NB4 (cell line): ENCODE results near the gene SLC25A6.

Source experiments
- DNase-seq: peaks from one replicate; pipeline ENCODE4 v3.0.0; 2010; ENCODE audit warnings: low read depth
- H3K4me3 ChIP-seq: one replicate; pipeline ENCODE4 v1.5.1; 2011; ENCODE audit warnings: mild to moderate bottlenecking, low read depth, low read length, moderate library complexity
- CTCF ChIP-seq: IDR thresholded peaks from one replicate; pipeline ENCODE4 v1.5.1; 2012; ENCODE audit warnings: low read depth, low read length
- MAX ChIP-seq: IDR thresholded peaks from 2 replicates; pipeline ENCODE4 v1.6.1; 2011; ENCODE audit warnings: low read depth, low read length
- MYC ChIP-seq: IDR thresholded peaks from 2 replicates; pipeline ENCODE4 v1.6.1; 2011; ENCODE audit warnings: low read depth, low read length
- POLR2A ChIP-seq: IDR thresholded peaks from 2 replicates; pipeline ENCODE4 v1.6.1; 2011; ENCODE audit warnings: mild to moderate bottlenecking; ENCODE audit not compliant: insufficient read length; ENCODE audit errors: extremely low read depth

The SLC25A6 gene

GRCh38 chrX:1391707-1392375, at the start of gene SLC25A6:
TSS of gene SLC25A6 (minus strand) at chrX:1392113. CDS start at chrX:1392009, 104 bp downstream.
- TF ChIP-seq CTCF (no peak), MYC (peak; percentile 94), POLR2A (peak; percentile 64), MAX (peak; percentile 95)
- peak within 1 kb of the TSS; percentile 100 for H3K4me3 ChIP-seq
- peak; percentile 95 for DNase-seq

DNA sequence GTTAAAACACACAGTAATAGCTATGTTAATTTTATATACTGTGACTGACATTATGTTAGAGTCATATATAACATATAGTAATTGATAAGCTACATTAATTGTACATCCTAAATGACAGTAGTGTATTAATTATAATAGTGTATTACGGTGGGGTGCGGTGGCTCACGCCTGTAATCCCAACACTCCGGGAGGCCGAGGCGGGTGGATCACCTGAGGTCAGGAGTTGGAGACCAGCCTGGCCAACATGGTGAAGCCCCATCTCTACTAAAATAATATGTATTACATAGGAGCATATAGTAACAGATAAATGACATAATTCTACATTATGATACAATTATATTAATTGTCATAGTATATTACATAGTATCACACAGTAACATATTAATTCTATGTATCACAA, 48.6 kb upstream of the SLC25A6 start:
- no peak overlapping the region for H3K4me3 ChIP-seq
- TF ChIP-seq POLR2A (no peak), MYC (no peak), CTCF (no peak), MAX (no peak)
- no peak for DNase-seq

- no peak overlapping the region for H3K4me3 ChIP-seq
- DNase-seq, result no peak
- no peak for TF ChIP-seq MAX
- no peak for TF ChIP-seq POLR2A
- no peak for TF ChIP-seq MYC
- no peak for TF ChIP-seq CTCF
Measured at GRCh38 chrX:1435241-1435895, 43.5 kb upstream of the SLC25A6 start.

- H3K4me3 ChIP-seq, result no peak overlapping the region
- TF ChIP-seq POLR2A, result no peak
- no peak for TF ChIP-seq CTCF
- no peak for TF ChIP-seq MYC
- no peak for TF ChIP-seq MAX
- no peak for DNase-seq
Measured at GRCh38 chrX:1434871-1435240, 42.9 kb upstream of the SLC25A6 start.

- no peak for DNase-seq
- no peak overlapping the region for H3K4me3 ChIP-seq
- TF ChIP-seq MYC (no peak), MAX (no peak), CTCF (no peak), POLR2A (no peak)
Measured at GRCh38 chrX:1433646-1434357, 41.9 kb upstream of the SLC25A6 start.
